Neural progenitor cell (in vitro differentiated cells): ENCODE results near the gene PRODH2. TPM values are rescaled to one million over a fixed set of nuclear protein-coding genes. Genes with fewer than 3 reads are reported as not detected.
A peak's percentile ranks its signal among the peaks of the same experiment; 100 is the strongest.
"Not testable (repeated sequence)": the region's sequence is repeated elsewhere in the genome, so short reads cannot be mapped to it uniquely, and the experiment has no call there.

Experiments used
- DNase-seq: peaks from one replicate; pipeline ENCODE4 v3.0.0-alpha.2; 2016; ENCODE audit warnings: low spot score
- H2AFZ ChIP-seq: fragments of 200-600 bp; sonication (generic); replicated peaks from 2 replicates; pipeline ENCODE4 v1.6.1; 2016; ENCODE audit warnings: antibody characterized with exemption
- H3F3A ChIP-seq: fragments of 200-600 bp; sonication (generic); 2 replicates; pipeline ENCODE4 v1.6.1; 2016; ENCODE audit warnings: antibody characterized with exemption, low read depth
- H3K27ac ChIP-seq: fragments of 200-600 bp; sonication (generic); 2 replicates; pipeline ENCODE4 v1.5.1; 2016; ENCODE audit warnings: mild to moderate bottlenecking
- H3K27me3 ChIP-seq: fragments of 200-600 bp; sonication (generic); 2 replicates; pipeline ENCODE4 v1.6.1; 2016; ENCODE audit warnings: mild to moderate bottlenecking, moderate library complexity
- H3K36me3 ChIP-seq: fragments of 200-600 bp; sonication (generic); 2 replicates; pipeline ENCODE4 v1.5.1; 2016
- H3K4me1 ChIP-seq: fragments of 200-600 bp; sonication (generic); 2 replicates; pipeline ENCODE4 v1.6.1; 2016; ENCODE audit warnings: mixed run types
- H3K4me2 ChIP-seq: fragments of 200-600 bp; sonication (generic); 2 replicates; pipeline ENCODE4 v1.6.1; 2016
- H3K4me3 ChIP-seq: fragments of 200-600 bp; sonication (generic); 2 replicates; pipeline ENCODE4 v1.5.1; 2016
- H3K79me2 ChIP-seq: fragments of 200-600 bp; sonication (generic); 2 replicates; pipeline ENCODE4 v1.6.1; 2016; ENCODE audit warnings: low read depth
- H3K9ac ChIP-seq: fragments of 200-600 bp; sonication (generic); 2 replicates; pipeline ENCODE4 v1.6.1; 2016
- H3K9me3 ChIP-seq: fragments of 200-600 bp; sonication (generic); 2 replicates; pipeline ENCODE4 v1.5.1; 2016; ENCODE audit warnings: low read depth
- H4K20me1 ChIP-seq: fragments of 200-600 bp; sonication (generic); 2 replicates; pipeline ENCODE4 v1.6.1; 2016; ENCODE audit warnings: low read depth
- H3K27ac Mint-ChIP-seq: 3 replicates; pipeline ENCODE4 v1.8.0; 2021; ENCODE audit warnings: mixed read lengths
- H3K27me3 Mint-ChIP-seq: 2 replicates; pipeline ENCODE4 v1.8.0; 2022; ENCODE audit warnings: low read depth, mild to moderate bottlenecking, inconsistent platforms, moderate library complexity, mixed read lengths; ENCODE audit not compliant: insufficient read depth
- H3K36me3 Mint-ChIP-seq: 3 replicates; pipeline ENCODE4 v1.8.0; 2021; ENCODE audit warnings: mixed read lengths
- H3K4me1 Mint-ChIP-seq: 3 replicates; pipeline ENCODE4 v1.8.0; 2021; ENCODE audit warnings: mixed read lengths
- H3K4me3 Mint-ChIP-seq: 3 replicates; pipeline ENCODE4 v1.8.0; 2021; ENCODE audit warnings: mild to moderate bottlenecking, moderate library complexity, mixed read lengths
- H3K9me3 Mint-ChIP-seq: 3 replicates; pipeline ENCODE4 v1.8.0; 2020; ENCODE audit warnings: mixed read lengths
- CTCF ChIP-seq: fragments of 200-600 bp; sonication (generic); IDR thresholded peaks from 2 replicates; pipeline ENCODE4 v1.5.1; 2017; ENCODE audit warnings: antibody characterized with exemption, mild to moderate bottlenecking
- EZH2 ChIP-seq: fragments of 200-600 bp; sonication (generic); IDR thresholded peaks from 2 replicates; pipeline ENCODE4 v1.6.1; 2017; ENCODE audit warnings: antibody characterized with exemption, mild to moderate bottlenecking, moderate library complexity
- EZH2phosphoT487 ChIP-seq: fragments of 200-600 bp; sonication (generic); IDR thresholded peaks from 2 replicates; pipeline ENCODE4 v1.6.1; 2017; ENCODE audit warnings: antibody characterized with exemption
- total RNA-seq: library from RNA; depleted of rRNA; stranded (reverse); fragments of >200 nt; gene quantifications from 2 replicates; pipeline ENCODE4 v1.2.3, GENCODE V29; 2015; ENCODE audit warnings: low replicate concordance

Gene PRODH2
- total RNA-seq, 1 donor from 2014 or later: not detected

- H3K4me3 Mint-ChIP-seq: no peak overlapping the region
- peaks cover 59% of the 10 kb centered on the region for H3K27me3 Mint-ChIP-seq
- H3K4me3 ChIP-seq: no peak overlapping the region
- H3K36me3 Mint-ChIP-seq: no peaks in the 10 kb centered on the region
- H2AFZ ChIP-seq: no peak overlapping the region
- H3K4me1 Mint-ChIP-seq: peaks cover 15% of the 10 kb centered on the region
- H3K9ac ChIP-seq: no peak overlapping the region
- H3K9me3 ChIP-seq: no peaks in the 10 kb centered on the region
- H3K4me2 ChIP-seq: no peak overlapping the region
- DNase-seq: peak; percentile 73
- TF ChIP-seq EZH2 (peak; percentile 6), EZH2phosphoT487 (no peak), CTCF (no peak)
- no peak overlapping the region for H3K27ac Mint-ChIP-seq
- H3K79me2 ChIP-seq: no peaks in the 10 kb centered on the region
- peaks cover 7% of the 10 kb centered on the region for H3K9me3 Mint-ChIP-seq
- H3F3A ChIP-seq: peaks cover 7% of the 10 kb centered on the region
- H3K27ac ChIP-seq: no peak overlapping the region
- no peaks in the 10 kb centered on the region for H3K36me3 ChIP-seq
- H3K27me3 ChIP-seq: peaks cover 100% of the 10 kb centered on the region
- peaks cover 17% of the 10 kb centered on the region for H4K20me1 ChIP-seq
- H3K4me1 ChIP-seq: peaks cover 8% of the 10 kb centered on the region
These were observed 31.2 kb upstream of the PRODH2 start for GRCh38 chr19:35843676-35844481.

DNA sequence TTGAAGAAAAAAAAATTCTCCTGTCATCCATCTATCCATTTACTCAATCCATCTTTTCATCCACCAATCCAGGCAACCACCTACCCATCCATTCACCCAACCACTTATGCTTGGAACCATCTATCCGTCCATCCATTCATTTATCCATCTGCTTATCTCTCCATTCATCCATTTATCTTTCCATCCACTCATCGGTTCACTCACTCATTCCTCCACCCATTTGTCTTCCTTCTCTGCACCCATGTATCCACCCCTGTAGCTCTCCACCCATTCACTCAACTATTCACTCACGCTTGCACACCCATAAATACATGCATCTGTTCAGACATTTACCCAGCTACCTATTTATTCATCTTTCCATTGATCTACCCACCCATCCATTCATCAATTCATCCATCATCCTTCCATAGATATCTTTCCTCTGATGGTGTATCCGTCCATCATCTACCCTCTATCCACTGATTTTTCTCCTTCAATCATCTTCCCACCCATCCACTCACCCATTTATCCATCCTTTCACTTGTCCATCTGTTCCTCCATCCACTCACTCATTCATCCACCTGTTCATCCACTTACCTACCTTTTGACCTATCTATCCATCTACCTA lies 30.1 kb upstream of the PRODH2 start:
- Histone ChIP-seq H3K4me3 (no peak overlapping the region), H3K27ac (no peak overlapping the region), H3K4me2 (no peak overlapping the region), H3K4me1 (peaks cover 8% of the 10 kb centered on the region), H3K27me3 (peaks cover 96% of the 10 kb centered on the region), H4K20me1 (peaks cover 17% of the 10 kb centered on the region), H3F3A (peaks cover 7% of the 10 kb centered on the region), H3K79me2 (no peaks in the 10 kb centered on the region), H3K9me3 (no peaks in the 10 kb centered on the region), H3K36me3 (no peaks in the 10 kb centered on the region), H3K9ac (no peak overlapping the region), H2AFZ (no peak overlapping the region)
- DNase-seq: no peak
- Mint-ChIP-seq H3K9me3 (peaks cover 8% of the 10 kb centered on the region), H3K4me3 (peak overlapping the region; percentile 7), H3K27me3 (peaks cover 52% of the 10 kb centered on the region), H3K36me3 (no peaks in the 10 kb centered on the region), H3K27ac (no peak overlapping the region), H3K4me1 (peaks cover 15% of the 10 kb centered on the region)
- TF ChIP-seq EZH2 (no peak), CTCF (no peak), EZH2phosphoT487 (no peak)

DNA sequence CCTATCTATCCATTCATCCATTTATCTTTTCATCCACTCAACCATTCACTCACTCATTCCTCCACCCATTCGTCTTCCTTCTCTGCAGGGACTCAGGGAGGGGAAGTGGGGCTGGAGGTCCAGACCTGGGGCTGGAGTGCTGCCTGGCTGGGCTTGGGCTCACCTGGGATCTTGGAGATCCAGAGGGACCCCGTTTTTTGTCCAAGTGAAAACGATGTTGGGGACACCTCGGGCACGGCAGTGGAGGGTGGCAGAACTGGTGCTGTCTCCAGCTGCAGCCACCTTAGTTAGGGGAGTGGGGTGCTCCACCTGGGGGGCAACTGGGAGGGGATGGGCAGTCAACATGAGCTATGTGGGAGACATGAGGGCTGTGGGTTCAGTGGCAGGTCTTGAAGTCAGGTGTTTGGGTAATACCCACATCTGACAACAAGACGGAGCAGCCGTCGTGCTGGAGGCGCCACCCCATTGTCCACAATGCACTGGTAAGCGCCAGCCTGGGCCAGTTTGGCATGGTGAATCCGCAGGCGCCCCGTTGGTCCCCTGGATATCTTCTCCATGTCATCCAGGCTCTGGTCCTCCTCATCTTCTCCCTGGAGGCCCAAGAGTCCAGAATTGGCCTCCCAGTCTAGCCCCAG lies 29.4 kb upstream of the PRODH2 start:
- TF ChIP-seq EZH2: no peak
- no peak for TF ChIP-seq CTCF
- TF ChIP-seq EZH2phosphoT487: no peak
- Histone ChIP-seq H4K20me1 (peaks cover 17% of the 10 kb centered on the region), H3K9me3 (no peaks in the 10 kb centered on the region), H3K4me1 (peaks cover 8% of the 10 kb centered on the region), H3K9ac (no peak overlapping the region), H3K27me3 (peaks cover 95% of the 10 kb centered on the region), H2AFZ (no peak overlapping the region), H3K36me3 (no peaks in the 10 kb centered on the region), H3K4me2 (no peak overlapping the region), H3F3A (peaks cover 7% of the 10 kb centered on the region), H3K4me3 (no peak overlapping the region), H3K79me2 (no peaks in the 10 kb centered on the region), H3K27ac (no peak overlapping the region)
- H3K4me3 Mint-ChIP-seq: no peak overlapping the region
- H3K36me3 Mint-ChIP-seq: no peaks in the 10 kb centered on the region
- peaks cover 15% of the 10 kb centered on the region for H3K4me1 Mint-ChIP-seq
- peaks cover 52% of the 10 kb centered on the region for H3K27me3 Mint-ChIP-seq
- H3K27ac Mint-ChIP-seq: no peak overlapping the region
- no peak for DNase-seq
- H3K9me3 Mint-ChIP-seq: peaks cover 8% of the 10 kb centered on the region

- not testable (repeated sequence) for H3K9ac ChIP-seq, H3K9me3 Mint-ChIP-seq, H3K36me3 ChIP-seq, H3K4me1 ChIP-seq, H3K79me2 ChIP-seq, H3K4me1 Mint-ChIP-seq, H3K4me2 ChIP-seq, H3K9me3 ChIP-seq, H3F3A ChIP-seq, H4K20me1 ChIP-seq, H3K36me3 Mint-ChIP-seq, H3K4me3 Mint-ChIP-seq, H2AFZ ChIP-seq, DNase-seq, H3K27ac Mint-ChIP-seq, H3K27ac ChIP-seq, H3K4me3 ChIP-seq
- H3K27me3 Mint-ChIP-seq: peaks cover 24% of the 10 kb centered on the region
- H3K27me3 ChIP-seq: peaks cover 77% of the 10 kb centered on the region
These were observed 23.5 kb upstream of the PRODH2 start for GRCh38 chr19:35836096-35836495.
